Measurements from ENCODE around the gene RFLNA. TPM values are rescaled to one million over a fixed set of nuclear protein-coding genes. Genes with fewer than 3 reads are reported as not detected.

The RFLNA gene
- total and polyA plus RNA-seq, 2 experiments from 2014 or later = 3.9 to 20.4 TPM

GRCh38 chr12:124251186-124251585, 43.7 kb upstream of the RFLNA start (continued):
- TF ChIP-seq CTCF (conservative IDR thresholded peaks at IDR 0.05; ENCODE audit: low read depth in 2 of 2) (no peak), EZH2phosphoT487 (IDR thresholded peaks at IDR 0.05; ENCODE audit: unreplicated experiment) (no peak), ETS1 (IDR thresholded peaks at IDR 0.05) (no peak), POLR2AphosphoS5 (IDR thresholded peaks at IDR 0.05; ENCODE audit: low read depth) (no peak), NANOG (IDR thresholded peaks at IDR 0.05; ENCODE audit: borderline replicate concordance) (no peak), ZNF114 (CRISPR knock-in tag; IDR thresholded peaks at IDR 0.05) (no peak)

- Mint-ChIP-seq H3K4me1 (peaks cover 24% of the 10 kb centered on the region), H3K27me3 (ENCODE audit: insufficient read depth, low read depth, poor library complexity) (peaks cover 11% of the 10 kb centered on the region), H3K4me3 (no peak overlapping the region), H3K36me3 (ENCODE audit: low read depth) (no peaks in the 10 kb centered on the region), H3K9me3 (no peaks in the 10 kb centered on the region), H3K27ac (no peak overlapping the region)
- H3K9me2 ChIP-seq (ENCODE audit: insufficient read depth) = no peaks in the 10 kb centered on the region
- no peak overlapping the region for H3K27ac ChIP-seq (ENCODE audit: low read depth)
- H3K36me3 ChIP-seq (ENCODE audit: insufficient read depth) = no peaks in the 10 kb centered on the region
- H3F3A ChIP-seq (replicated peaks; ENCODE audit: low read depth) = no peaks in the 10 kb centered on the region
- H3K4me2 ChIP-seq = no peak overlapping the region
- no peaks in the 10 kb centered on the region for H4K20me1 ChIP-seq (replicated peaks; ENCODE audit: insufficient read depth)
- DNase-seq (ENCODE audit: low spot score) = no peak
- no peak overlapping the region for H2AFZ ChIP-seq
- no peak overlapping the region for H3K4me3 ChIP-seq
- peaks cover 6% of the 10 kb centered on the region; the same call in 1 of the 2 replicates for H3K4me1 ChIP-seq (ENCODE audit: insufficient read depth)
- no peaks in the 10 kb centered on the region for H3K79me2 ChIP-seq (replicated peaks; ENCODE audit: insufficient read depth)
- no peak for ATAC-seq
- H3K27me3 ChIP-seq (ENCODE audit: insufficient read depth) = no peaks in the 10 kb centered on the region
- TF ChIP-seq EZH2 (IDR thresholded peaks at IDR 0.05; ENCODE audit: low read depth, unreplicated experiment) (no peak), NANOG (IDR thresholded peaks at IDR 0.05; ENCODE audit: borderline replicate concordance) (no peak), JUNB (IDR thresholded peaks at IDR 0.05; ENCODE audit: unreplicated experiment) (no peak), ZNF331 (CRISPR knock-in tag; IDR thresholded peaks at IDR 0.05; ENCODE audit: low read depth) (no peak), ETS1 (IDR thresholded peaks at IDR 0.05) (no peak), REST (IDR thresholded peaks at IDR 0.05; ENCODE audit: unreplicated experiment) (no peak), POLR2AphosphoS5 (IDR thresholded peaks at IDR 0.05; ENCODE audit: low read depth) (no peak), ZNF114 (CRISPR knock-in tag; IDR thresholded peaks at IDR 0.05) (no peak), ZNF462 (CRISPR knock-in tag; IDR thresholded peaks at IDR 0.05) (no peak), EZH2phosphoT487 (IDR thresholded peaks at IDR 0.05; ENCODE audit: unreplicated experiment) (no peak)
Measured at GRCh38 chr12:124252964-124253363, 41.9 kb upstream of the RFLNA start.

Data from GM23338 (cell line).